Measurements from ENCODE around the gene SCAMP4.
A peak's percentile ranks its signal among the peaks of the same experiment; 100 is the strongest.

SCAMP4 gene

DNA sequence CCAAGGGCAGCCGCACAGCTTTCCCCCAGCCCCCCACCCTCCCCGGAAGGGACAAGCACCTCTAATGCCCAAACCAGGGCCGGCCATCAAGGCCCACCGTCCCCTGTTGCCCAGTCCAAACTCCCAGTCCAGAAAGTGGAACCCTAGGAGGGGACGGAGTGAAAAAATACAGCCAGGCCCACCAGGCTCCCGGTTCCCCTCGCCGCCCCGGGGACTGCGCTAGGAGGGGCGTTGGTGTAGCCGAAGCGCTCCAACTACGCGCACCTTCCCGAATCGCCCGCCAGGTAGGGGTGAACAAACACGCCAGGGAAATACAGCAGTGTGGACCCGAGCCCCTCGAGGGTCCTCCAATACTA, 43.2 kb upstream of the SCAMP4 start:
- Histone ChIP-seq H3K27ac (peak overlapping the region; percentile 54), H3K9me3 (ENCODE audit: severe bottlenecking) (peaks cover 2% of the 10 kb centered on the region), H3K4me3 (ENCODE audit: low read depth, low read length) (peak overlapping the region; percentile 74), H3K27me3 (ENCODE audit: insufficient read depth, low read depth, severe bottlenecking) (no peaks in the 10 kb centered on the region), H3K36me3 (no peaks in the 10 kb centered on the region)
- no peak for DNase-seq
- TF ChIP-seq, protein P1, sequence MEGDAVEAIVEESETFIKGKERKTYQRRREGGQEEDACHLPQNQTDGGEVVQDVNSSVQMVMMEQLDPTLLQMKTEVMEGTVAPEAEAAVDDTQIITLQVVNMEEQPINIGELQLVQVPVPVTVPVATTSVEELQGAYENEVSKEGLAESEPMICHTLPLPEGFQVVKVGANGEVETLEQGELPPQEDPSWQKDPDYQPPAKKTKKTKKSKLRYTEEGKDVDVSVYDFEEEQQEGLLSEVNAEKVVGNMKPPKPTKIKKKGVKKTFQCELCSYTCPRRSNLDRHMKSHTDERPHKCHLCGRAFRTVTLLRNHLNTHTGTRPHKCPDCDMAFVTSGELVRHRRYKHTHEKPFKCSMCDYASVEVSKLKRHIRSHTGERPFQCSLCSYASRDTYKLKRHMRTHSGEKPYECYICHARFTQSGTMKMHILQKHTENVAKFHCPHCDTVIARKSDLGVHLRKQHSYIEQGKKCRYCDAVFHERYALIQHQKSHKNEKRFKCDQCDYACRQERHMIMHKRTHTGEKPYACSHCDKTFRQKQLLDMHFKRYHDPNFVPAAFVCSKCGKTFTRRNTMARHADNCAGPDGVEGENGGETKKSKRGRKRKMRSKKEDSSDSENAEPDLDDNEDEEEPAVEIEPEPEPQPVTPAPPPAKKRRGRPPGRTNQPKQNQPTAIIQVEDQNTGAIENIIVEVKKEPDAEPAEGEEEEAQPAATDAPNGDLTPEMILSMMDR (IDR thresholded peaks at IDR 0.05; ENCODE audit: low read depth, low read length) = no peak

DNA sequence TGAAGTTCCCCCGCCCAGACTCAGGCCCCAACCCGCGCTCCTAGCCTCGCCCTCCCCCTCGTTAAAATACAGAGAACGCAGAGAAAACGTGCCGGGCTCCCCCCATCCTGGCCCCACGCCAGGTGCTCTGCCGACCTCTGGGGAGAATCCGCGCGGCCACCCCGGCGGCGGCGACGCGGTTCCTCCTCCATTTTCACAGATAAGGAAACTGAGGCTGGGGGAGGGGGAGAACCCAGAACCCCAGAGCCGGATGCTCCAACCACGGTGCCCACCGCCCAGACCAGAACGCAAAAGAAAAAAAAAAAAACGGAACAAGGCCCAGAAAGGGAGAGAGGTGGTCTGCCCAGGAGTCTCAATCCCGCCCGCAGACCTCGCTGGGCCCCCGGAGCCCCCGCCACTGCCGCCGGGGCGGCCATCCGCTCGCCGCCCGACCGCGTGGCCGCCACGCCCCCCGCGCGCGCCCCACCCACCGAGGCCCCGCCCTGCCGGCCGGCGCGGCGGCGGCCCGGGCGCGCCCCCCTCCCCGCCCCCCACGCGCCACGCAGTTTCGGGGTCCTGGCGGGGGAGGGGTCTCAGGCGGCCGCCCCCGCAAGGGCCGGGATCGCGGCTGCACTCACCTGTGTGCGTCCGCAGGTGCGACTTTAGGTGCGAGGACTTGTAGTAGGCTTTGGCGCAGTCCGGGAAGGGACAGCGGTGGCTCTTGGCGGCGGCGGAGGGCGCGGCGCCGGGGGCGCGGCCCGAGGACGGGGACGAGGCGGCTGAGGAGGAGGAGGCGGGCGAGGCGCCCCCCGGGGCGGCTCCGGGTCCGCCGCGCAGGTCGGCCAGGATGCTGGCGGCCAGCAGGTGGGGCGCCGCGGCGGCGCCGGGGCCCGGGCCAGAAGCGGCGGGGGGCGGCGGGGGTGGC, 42.5 kb upstream of the SCAMP4 start:
- Histone ChIP-seq H3K9me3 (ENCODE audit: severe bottlenecking) (peaks cover 2% of the 10 kb centered on the region), H3K27me3 (ENCODE audit: insufficient read depth, low read depth, severe bottlenecking) (no peaks in the 10 kb centered on the region), H3K36me3 (no peaks in the 10 kb centered on the region), H3K4me3 (ENCODE audit: low read depth, low read length) (peak overlapping the region; percentile 74), H3K27ac (peak overlapping the region; percentile 79)
- TF ChIP-seq, protein P1 (IDR thresholded peaks at IDR 0.05; ENCODE audit: low read depth, low read length) = no peak
- DNase-seq = no peak

DNA sequence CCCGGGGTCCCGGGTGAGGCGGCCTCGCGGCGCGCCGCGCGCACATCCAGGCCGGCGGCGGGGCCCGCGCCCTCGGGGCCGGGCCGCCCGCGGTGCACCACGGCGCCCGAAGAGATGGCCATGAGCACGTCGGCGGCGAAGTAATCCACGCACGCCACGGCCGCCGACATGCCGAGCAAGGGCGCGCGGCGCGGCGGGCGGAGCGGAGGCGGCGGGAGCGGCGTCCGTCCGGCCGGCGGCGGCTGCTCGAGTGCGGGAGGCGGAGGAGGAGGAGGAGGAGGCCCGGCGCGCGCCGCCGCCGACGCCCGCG, 41.9 kb upstream of the SCAMP4 start, which contains the start of gene KLF16:
KLF16 (minus strand) TSS at position 252 of the 310 bp plus-strand sequence; CDS start at position 170, 82 bp downstream.
- H3K27me3 ChIP-seq (ENCODE audit: insufficient read depth, low read depth, severe bottlenecking) = no peaks in the 10 kb centered on the region
- H3K9me3 ChIP-seq (ENCODE audit: severe bottlenecking) = peaks cover 2% of the 10 kb centered on the region
- TF ChIP-seq, protein P1 (IDR thresholded peaks at IDR 0.05; ENCODE audit: low read depth, low read length) = no peak
- peak within 1 kb of the TSS; percentile 74 for H3K4me3 ChIP-seq (ENCODE audit: low read depth, low read length)
- H3K27ac ChIP-seq = peak within 1 kb of the TSS; percentile 97
- no peaks in the 10 kb centered on the region for H3K36me3 ChIP-seq
- no peak for DNase-seq

DNA sequence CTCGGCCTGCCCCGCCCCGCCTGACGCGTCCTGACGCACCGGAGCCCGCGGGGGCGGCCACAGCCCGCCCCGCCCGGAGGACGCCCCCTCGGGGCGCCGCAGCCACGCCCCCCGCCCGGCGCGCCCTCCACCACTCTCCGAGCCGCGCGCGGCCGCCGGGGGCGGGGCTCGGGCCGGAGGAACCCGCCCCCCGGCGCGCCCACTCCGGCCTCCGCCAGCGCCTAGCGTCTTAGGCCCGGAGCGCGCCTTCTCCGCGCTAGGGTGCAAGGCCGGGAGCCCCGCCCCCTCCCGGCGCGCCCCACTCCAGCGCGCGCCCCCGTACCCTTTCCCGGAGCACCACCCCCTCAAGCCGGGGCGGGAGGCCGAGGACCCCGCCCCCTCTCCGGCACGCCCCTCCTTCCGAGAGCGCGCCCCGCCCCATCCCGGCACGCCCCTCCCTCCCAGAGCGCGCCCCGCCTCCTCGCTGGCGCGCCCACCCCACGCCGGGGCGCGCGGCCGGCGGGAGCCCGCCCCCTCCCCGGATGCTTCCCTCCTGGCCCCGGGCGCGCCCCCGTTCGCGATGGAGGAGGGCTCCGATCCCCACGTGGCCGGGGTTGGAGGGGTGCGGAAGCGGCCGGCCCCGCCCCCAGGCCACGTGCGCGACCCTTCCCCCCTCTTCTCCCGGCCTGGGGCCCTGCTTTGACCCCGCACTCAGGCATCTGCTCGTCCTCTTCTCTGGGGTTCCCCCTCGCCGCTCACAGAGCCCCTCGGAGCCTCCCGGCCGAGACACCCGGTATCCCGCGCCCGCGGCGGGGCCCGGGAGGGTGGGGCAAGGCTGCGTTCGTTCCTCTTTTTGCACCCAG, 41.3 kb upstream of the SCAMP4 start:
- H3K9me3 ChIP-seq (ENCODE audit: severe bottlenecking) = peaks cover 2% of the 10 kb centered on the region
- peak overlapping the region; percentile 97 for H3K27ac ChIP-seq
- TF ChIP-seq, protein P1 (IDR thresholded peaks at IDR 0.05; ENCODE audit: low read depth, low read length) = no peak
- H3K27me3 ChIP-seq (ENCODE audit: insufficient read depth, low read depth, severe bottlenecking) = no peaks in the 10 kb centered on the region
- H3K4me3 ChIP-seq (ENCODE audit: low read depth, low read length) = peak overlapping the region; percentile 68
- H3K36me3 ChIP-seq = no peaks in the 10 kb centered on the region
- peak; percentile 93 for DNase-seq

DNA sequence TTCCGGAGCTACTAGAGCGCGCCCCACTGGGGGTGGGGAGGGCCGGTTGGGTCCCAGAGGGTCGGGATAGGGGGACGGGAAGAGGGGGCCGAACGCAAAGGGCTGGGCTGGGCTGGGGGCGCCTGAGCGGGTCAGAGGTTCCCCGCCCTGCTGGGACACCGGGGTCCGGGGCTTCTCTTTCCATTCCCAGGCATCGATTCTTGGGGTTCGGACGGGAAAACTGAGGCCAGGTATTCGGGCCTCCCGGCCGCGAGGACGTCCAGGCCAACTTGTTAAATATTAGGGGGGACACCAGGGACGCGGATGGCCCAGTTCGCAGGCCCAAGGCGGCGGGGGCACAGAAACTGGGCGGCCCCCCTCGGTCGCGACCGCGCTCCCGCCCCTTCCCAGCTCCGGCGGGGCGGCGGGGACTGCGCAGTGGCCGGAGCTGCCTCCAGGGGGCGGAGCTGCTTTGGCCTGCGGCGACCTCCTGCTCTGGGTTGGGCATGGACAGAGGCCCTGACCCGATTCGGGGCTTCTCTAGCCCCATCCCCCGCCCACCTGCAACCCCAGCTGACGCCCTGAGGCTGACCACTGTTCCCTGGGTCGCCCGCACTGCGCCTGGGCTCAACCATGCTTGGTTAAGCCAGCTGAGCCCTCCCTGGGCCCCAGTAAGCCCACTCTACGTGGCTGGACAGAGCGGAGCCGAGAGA, 40.6 kb upstream of the SCAMP4 start:
- H3K27me3 ChIP-seq (ENCODE audit: insufficient read depth, low read depth, severe bottlenecking) = no peaks in the 10 kb centered on the region
- TF ChIP-seq, protein P1 (IDR thresholded peaks at IDR 0.05; ENCODE audit: low read depth, low read length) = peak; percentile 89
- peak; percentile 88 for DNase-seq

More for the DNA sequence above, 40.6 kb upstream of the SCAMP4 start:
- H3K4me3 ChIP-seq (ENCODE audit: low read depth, low read length) = peak overlapping the region; percentile 68
- no peaks in the 10 kb centered on the region for H3K36me3 ChIP-seq
- H3K27ac ChIP-seq = peak overlapping the region; percentile 97
- peaks cover 2% of the 10 kb centered on the region for H3K9me3 ChIP-seq (ENCODE audit: severe bottlenecking)
